BLaER1 treated with 17β-estradiol and CSF1 and Interleukin-3, amounts not matched to agents 10 nM and 100 nM (cell line): ENCODE results near the gene USB1.
A peak's percentile ranks its signal among the peaks of the same experiment; 100 is the strongest.

Experiments used
- H3K27ac ChIP-seq, 11 experiments: shearing (Covaris generic); formaldehyde crosslinking; 2 replicates each; pipeline ENCODE4 v1.8.1; 2022
- H3K27me3 ChIP-seq, 11 experiments: shearing (Covaris generic); formaldehyde crosslinking; 2 replicates each; pipeline ENCODE4 v1.8.1; 2022
- H3K36me3 ChIP-seq, 11 experiments: shearing (Covaris generic); formaldehyde crosslinking; 2 replicates each; pipeline ENCODE4 v1.8.1; 2022
- H3K4me1 ChIP-seq, 10 experiments: shearing (Covaris generic); formaldehyde crosslinking; 2 replicates each; pipeline ENCODE4 v1.8.1; 2022
- H3K4me2 ChIP-seq, 11 experiments: shearing (Covaris generic); formaldehyde crosslinking; 2 replicates each; pipeline ENCODE4 v1.8.1; 2022
- H3K4me3 ChIP-seq, 10 experiments: shearing (Covaris generic); formaldehyde crosslinking; 2 replicates each; pipeline ENCODE4 v1.8.1; 2022
- H3K9ac ChIP-seq, 11 experiments: shearing (Covaris generic); formaldehyde crosslinking; 2 replicates each; pipeline ENCODE4 v1.8.1; 2022
- H3K9me3 ChIP-seq, 11 experiments: shearing (Covaris generic); formaldehyde crosslinking; replicated peaks in 1 of 11; 2 replicates each; pipeline ENCODE4 v1.8.1; 2022
- H4K20me1 ChIP-seq, 11 experiments: shearing (Covaris generic); formaldehyde crosslinking; 2 replicates each; pipeline ENCODE4 v1.8.1; 2022
- Cebpa-rat ChIP-seq, 11 experiments: shearing (Covaris generic); IDR thresholded peaks; 2 replicates each; pipeline ENCODE4 v1.8.1; 2022

Gene USB1, protein sequence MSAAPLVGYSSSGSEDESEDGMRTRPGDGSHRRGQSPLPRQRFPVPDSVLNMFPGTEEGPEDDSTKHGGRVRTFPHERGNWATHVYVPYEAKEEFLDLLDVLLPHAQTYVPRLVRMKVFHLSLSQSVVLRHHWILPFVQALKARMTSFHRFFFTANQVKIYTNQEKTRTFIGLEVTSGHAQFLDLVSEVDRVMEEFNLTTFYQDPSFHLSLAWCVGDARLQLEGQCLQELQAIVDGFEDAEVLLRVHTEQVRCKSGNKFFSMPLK

GRCh38 chr16:58000706-58001676 is at the start of gene USB1:
Gene USB1, plus strand, starts transcription at chr16:58001407. Its CDS starts 77 bp downstream, at chr16:58001484.
- Histone ChIP-seq H3K4me3 (peak within 1 kb of the TSS; percentile 70 to 93 (median 79)), H3K27me3 (no peaks in the 10 kb centered on the region), H3K9ac (peak within 1 kb of the TSS; percentile 88 to 97 (median 92)), H3K4me1 (peaks cover 44 to 67% (median 53%) of the 10 kb centered on the region in 10 experiments), H3K4me2 (peak within 1 kb of the TSS; percentile 92 to 100 (median 100)), H3K27ac (peak within 1 kb of the TSS; percentile 76 to 92 (median 88)), H4K20me1 (peaks cover 29 to 71% (median 49%) of the 10 kb centered on the region in 11 experiments; a peak in 20 of 22 replicates), H3K36me3 (peaks cover 35 to 58% (median 50%) of the 10 kb centered on the region in 11 experiments), H3K9me3 (peaks cover 0 to 2% (median under 1%) of the 10 kb centered on the region in 11 experiments; a peak in 4 of 22 replicates)
- TF ChIP-seq Cebpa-rat (IDR thresholded peaks at IDR 0.05): no peak

DNA sequence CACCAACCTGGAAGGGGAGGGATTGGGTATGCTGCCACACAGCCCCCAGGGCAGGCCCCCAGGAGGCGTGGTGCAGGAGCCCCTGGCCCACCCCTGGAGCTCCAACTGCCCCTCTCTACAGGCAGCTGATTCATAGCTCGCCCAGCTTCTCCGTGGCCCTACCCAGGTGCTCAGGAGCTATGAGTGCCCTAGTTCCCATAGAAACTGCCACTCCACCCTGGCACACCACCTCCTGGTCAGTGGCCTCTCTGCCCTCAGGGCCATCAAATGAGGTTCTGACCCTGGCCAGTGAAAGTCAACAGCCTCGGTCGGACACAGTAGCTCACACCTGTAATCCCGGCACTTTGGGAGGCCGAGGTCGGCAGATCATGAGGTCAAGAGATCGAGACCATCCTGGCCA is 48.3 kb upstream of the USB1 start:
- Histone ChIP-seq H3K4me1 (peaks cover 0 to 7% (median 0%) of the 10 kb centered on the region in 10 experiments; a peak in 4 of 20 replicates), H3K4me2 (no peak overlapping the region), H3K27me3 (no peaks in the 10 kb centered on the region), H4K20me1 (no peaks in the 10 kb centered on the region), H3K4me3 (no peak overlapping the region), H3K36me3 (no peaks in the 10 kb centered on the region), H3K27ac (no peak overlapping the region), H3K9ac (no peak overlapping the region), H3K9me3 (no peaks in the 10 kb centered on the region)
- TF ChIP-seq Cebpa-rat (IDR thresholded peaks at IDR 0.05): no peak

- no peak for TF ChIP-seq Cebpa-rat (IDR thresholded peaks at IDR 0.05)
- Histone ChIP-seq H3K4me3 (no peak overlapping the region), H3K9ac (no peak overlapping the region), H4K20me1 (no peaks in the 10 kb centered on the region), H3K27me3 (no peaks in the 10 kb centered on the region), H3K4me2 (no peak overlapping the region), H3K36me3 (no peaks in the 10 kb centered on the region), H3K4me1 (peaks cover 0 to 11% (median 0%) of the 10 kb centered on the region in 10 experiments; a peak in 4 of 20 replicates), H3K27ac (no peak overlapping the region), H3K9me3 (no peaks in the 10 kb centered on the region)
Measured at GRCh38 chr16:57953857-57954256, 47.4 kb upstream of the USB1 start.

- Histone ChIP-seq H3K4me1 (peaks cover 0 to 19% (median 7%) of the 10 kb centered on the region in 10 experiments; a peak in 10 of 20 replicates), H4K20me1 (no peaks in the 10 kb centered on the region; a peak in 1 of 22 replicates), H3K36me3 (no peaks in the 10 kb centered on the region), H3K27ac (no peak overlapping the region), H3K4me3 (no peak overlapping the region), H3K4me2 (no peak overlapping the region), H3K9me3 (no peaks in the 10 kb centered on the region), H3K27me3 (no peaks in the 10 kb centered on the region), H3K9ac (no peak overlapping the region)
- no peak for TF ChIP-seq Cebpa-rat (IDR thresholded peaks at IDR 0.05)
Measured at GRCh38 chr16:57955572-57956188, 45.5 kb upstream of the USB1 start.

DNA sequence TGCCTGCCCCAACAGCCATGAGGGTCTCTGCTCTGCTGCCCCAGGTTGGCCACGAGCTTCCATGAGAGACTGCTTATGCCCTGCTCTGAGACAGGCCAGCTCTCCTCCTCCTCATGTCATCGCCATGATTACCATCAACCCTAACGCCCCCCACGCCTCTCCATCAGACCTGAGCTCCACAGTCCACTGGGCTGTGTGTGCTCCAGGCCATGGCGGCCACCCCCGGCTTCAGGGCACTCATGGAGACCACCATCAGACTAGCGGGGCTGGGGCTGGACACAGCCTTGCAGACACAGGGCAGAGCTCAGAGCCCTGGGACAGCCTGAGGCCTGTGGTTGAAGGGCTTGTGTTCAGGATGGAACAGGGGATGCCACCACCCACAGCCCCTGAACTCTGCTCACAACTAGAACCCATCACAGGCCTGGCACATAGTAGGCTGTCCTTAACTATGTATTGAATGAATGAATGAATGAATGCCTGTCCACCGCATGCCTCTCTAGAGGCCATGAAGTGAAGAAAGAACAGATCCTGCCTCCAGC is 44.9 kb upstream of the USB1 start:
- no peaks in the 10 kb centered on the region for H3K9me3 ChIP-seq
- H3K4me1 ChIP-seq: peaks cover 0 to 19% (median 7%) of the 10 kb centered on the region in 10 experiments; a peak in 10 of 20 replicates
- H3K36me3 ChIP-seq: no peaks in the 10 kb centered on the region
- no peak for TF ChIP-seq Cebpa-rat (IDR thresholded peaks at IDR 0.05)
- no peak overlapping the region for H3K9ac ChIP-seq
- H3K4me3 ChIP-seq: no peak overlapping the region
- H4K20me1 ChIP-seq: no peaks in the 10 kb centered on the region; a peak in 1 of 22 replicates
- no peak overlapping the region for H3K27ac ChIP-seq
- no peak overlapping the region for H3K4me2 ChIP-seq
- H3K27me3 ChIP-seq: no peaks in the 10 kb centered on the region

GRCh38 chr16:57956924-57957672 is 44.1 kb upstream of the USB1 start:
- H3K9me3 ChIP-seq: no peaks in the 10 kb centered on the region
- H3K9ac ChIP-seq: no peak overlapping the region
- H3K4me2 ChIP-seq: no peak overlapping the region
- no peak for TF ChIP-seq Cebpa-rat (IDR thresholded peaks at IDR 0.05)
- H3K27me3 ChIP-seq: no peaks in the 10 kb centered on the region
- peaks cover 0 to 15% (median 6%) of the 10 kb centered on the region in 10 experiments; a peak in 10 of 20 replicates for H3K4me1 ChIP-seq
- H3K36me3 ChIP-seq: no peaks in the 10 kb centered on the region
- H3K4me3 ChIP-seq: no peak overlapping the region
- no peaks in the 10 kb centered on the region; a peak in 1 of 22 replicates for H4K20me1 ChIP-seq
- H3K27ac ChIP-seq: no peak overlapping the region

- Histone ChIP-seq H3K9me3 (no peaks in the 10 kb centered on the region), H3K27me3 (no peaks in the 10 kb centered on the region)
- TF ChIP-seq Cebpa-rat (IDR thresholded peaks at IDR 0.05): no peak
Measured at GRCh38 chr16:57957673-57958392, 43.4 kb upstream of the USB1 start.

DNA sequence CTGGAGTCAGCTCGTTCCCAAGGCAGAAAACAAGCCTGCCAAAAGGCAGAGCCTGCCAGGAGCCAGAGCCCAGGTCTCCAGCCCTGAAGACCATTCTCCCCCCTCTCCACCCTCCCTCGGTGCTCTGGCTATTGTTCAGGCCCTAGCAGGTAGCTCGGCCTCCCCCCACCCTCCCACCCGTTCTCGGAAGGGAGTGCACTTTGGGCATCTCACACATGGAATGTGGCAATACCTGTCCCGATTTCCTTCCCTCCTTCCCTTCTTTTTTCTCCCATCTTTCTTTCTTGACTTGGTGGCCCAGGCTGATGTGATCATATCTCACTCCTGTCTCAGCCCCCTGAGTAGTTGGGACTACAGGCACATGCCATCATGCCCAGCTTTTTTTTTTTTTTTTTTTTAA is 42.7 kb upstream of the USB1 start:
- Histone ChIP-seq H3K27ac (no peak overlapping the region), H3K27me3 (no peaks in the 10 kb centered on the region)
- TF ChIP-seq Cebpa-rat (IDR thresholded peaks at IDR 0.05): no peak

More at GRCh38 chr16:57957673-57958392, 43.4 kb upstream of the USB1 start:
- Histone ChIP-seq H3K4me1 (peaks cover 0 to 15% (median 3%) of the 10 kb centered on the region in 10 experiments; a peak in 9 of 20 replicates), H3K4me2 (no peak overlapping the region), H3K27ac (no peak overlapping the region), H4K20me1 (no peaks in the 10 kb centered on the region; a peak in 1 of 22 replicates), H3K9ac (no peak overlapping the region), H3K36me3 (no peaks in the 10 kb centered on the region), H3K4me3 (no peak overlapping the region)

More for the DNA sequence above, 42.7 kb upstream of the USB1 start:
- H3K4me3 ChIP-seq: no peak overlapping the region
- H3K36me3 ChIP-seq: no peaks in the 10 kb centered on the region
- H3K9me3 ChIP-seq: no peaks in the 10 kb centered on the region
- H3K4me2 ChIP-seq: no peak overlapping the region
- no peak overlapping the region for H3K9ac ChIP-seq
- H4K20me1 ChIP-seq: no peaks in the 10 kb centered on the region; a peak in 1 of 22 replicates
- peaks cover 0 to 15% (median 3%) of the 10 kb centered on the region in 10 experiments; a peak in 9 of 20 replicates for H3K4me1 ChIP-seq
